ENCODE data around the gene CEP162.

- TF ChIP-seq CTCF (IDR thresholded peaks at IDR 0.05; ENCODE audit: low read depth, low read length, poor library complexity, severe bottlenecking) (no peak), EZH2phosphoT487 (IDR thresholded peaks at IDR 0.05; ENCODE audit: borderline replicate concordance, low read length) (no peak)
Measured at GRCh38 chr6:84260196-84260595, 32.8 kb upstream of the CEP162 start.
